H9 (cell line): Measurements from ENCODE around the gene LEMD1. TPM values are rescaled to one million over a fixed set of nuclear protein-coding genes. Genes with fewer than 3 reads are reported as not detected.
A peak's percentile ranks its signal among the peaks of the same experiment; 100 is the strongest.

Experiments
- DNase-seq: peaks from one replicate; pipeline ENCODE4 v3.0.0-alpha.2; 2017
- H2AFZ ChIP-seq: one replicate; pipeline ENCODE4 v1.6.1; 2013; ENCODE audit warnings: mild to moderate bottlenecking, low read length, control low read depth, moderate library complexity
- H2AK5ac ChIP-seq: 2 replicates; pipeline ENCODE4 v1.6.1; 2013; ENCODE audit warnings: low read length, control low read depth, mixed read lengths; ENCODE audit not compliant: insufficient read length
- H2BK120ac ChIP-seq: one replicate; pipeline ENCODE4 v1.6.1; 2013; ENCODE audit warnings: low read depth, mild to moderate bottlenecking, low read length, control low read depth, inconsistent platforms; ENCODE audit not compliant: poor library complexity, severe bottlenecking
- H2BK12ac ChIP-seq: 2 replicates; pipeline ENCODE4 v1.6.1; 2013; ENCODE audit warnings: low read length, control low read depth, mixed read lengths, low read depth; ENCODE audit not compliant: insufficient read length
- H2BK15ac ChIP-seq: 2 replicates; pipeline ENCODE4 v1.6.1; 2013; ENCODE audit warnings: low read depth, low read length, control low read depth
- H2BK20ac ChIP-seq: one replicate; pipeline ENCODE4 v1.6.1; 2013; ENCODE audit warnings: low read depth, mild to moderate bottlenecking, low read length, control low read depth, inconsistent platforms; ENCODE audit not compliant: poor library complexity, severe bottlenecking
- H2BK5ac ChIP-seq: 2 replicates; pipeline ENCODE4 v1.6.1; 2013; ENCODE audit warnings: low read length, control low read depth, mixed read lengths; ENCODE audit not compliant: insufficient read length
- H3K14ac ChIP-seq: 2 replicates; pipeline ENCODE4 v1.6.1; 2013; ENCODE audit warnings: low read length, control low read depth; ENCODE audit not compliant: insufficient read depth
- H3K18ac ChIP-seq: 2 replicates; pipeline ENCODE4 v1.6.1; 2013; ENCODE audit warnings: low read depth, mild to moderate bottlenecking, mixed read lengths, low read length, control low read depth; ENCODE audit not compliant: insufficient read length
- H3K23ac ChIP-seq: 2 replicates; pipeline ENCODE4 v1.6.1; 2013; ENCODE audit warnings: low read length, control low read depth, mixed read lengths, low read depth; ENCODE audit not compliant: insufficient read length
- H3K23me2 ChIP-seq: 2 replicates; pipeline ENCODE4 v1.6.1; 2013; ENCODE audit warnings: low read depth, mild to moderate bottlenecking, mixed read lengths, low read length, control low read depth; ENCODE audit not compliant: insufficient read length, poor library complexity, severe bottlenecking
- H3K27ac ChIP-seq: 2 replicates; pipeline ENCODE4 v1.5.1; 2013; ENCODE audit warnings: low read length, control low read depth, mixed read lengths, low read depth; ENCODE audit not compliant: insufficient read length
- H3K27me3 ChIP-seq: 2 replicates; pipeline ENCODE4 v1.6.1; 2013; ENCODE audit warnings: low read length, control low read depth, inconsistent platforms; ENCODE audit not compliant: insufficient read depth
- H3K4ac ChIP-seq: 2 replicates; pipeline ENCODE4 v1.6.1; 2013; ENCODE audit warnings: low read depth, mild to moderate bottlenecking, control low read depth, inconsistent platforms, low read length, moderate library complexity
- H3K4me1 ChIP-seq: 2 replicates; pipeline ENCODE4 v1.6.1; 2013; ENCODE audit warnings: low read length, control low read depth, inconsistent platforms; ENCODE audit not compliant: insufficient read depth
- H3K4me2 ChIP-seq: 2 replicates; pipeline ENCODE4 v1.6.1; 2013; ENCODE audit warnings: low read length, control low read depth, mixed read lengths; ENCODE audit not compliant: insufficient read length, insufficient read depth
- H3K56ac ChIP-seq: 2 replicates; pipeline ENCODE4 v1.6.1; 2013; ENCODE audit warnings: low read depth, mild to moderate bottlenecking, mixed read lengths, low read length, control low read depth; ENCODE audit not compliant: insufficient read length
- H3K79me1 ChIP-seq: 2 replicates; pipeline ENCODE4 v1.6.1; 2013; ENCODE audit warnings: low read depth, mild to moderate bottlenecking, moderate library complexity, low read length, control low read depth, inconsistent platforms; ENCODE audit not compliant: insufficient read depth, poor library complexity, severe bottlenecking
- H3K79me2 ChIP-seq: 2 replicates; pipeline ENCODE4 v1.6.1; 2013; ENCODE audit warnings: low read length, control low read depth, inconsistent platforms; ENCODE audit not compliant: insufficient read depth
- H3K9ac ChIP-seq: 2 replicates; pipeline ENCODE4 v1.6.1; 2013; ENCODE audit warnings: low read length, control low read depth, mixed read lengths; ENCODE audit not compliant: insufficient read length; ENCODE audit errors: extremely low read depth
- H3K9me3 ChIP-seq: one replicate; pipeline ENCODE4 v1.6.1; 2013; ENCODE audit warnings: low read depth, low read length, inconsistent platforms; ENCODE audit not compliant: control insufficient read depth
- H3T11ph ChIP-seq: one replicate; pipeline ENCODE4 v1.6.1; 2013; ENCODE audit warnings: mild to moderate bottlenecking, low read length, control low read depth, inconsistent platforms
- H4K20me1 ChIP-seq: one replicate; pipeline ENCODE4 v1.6.1; 2013; ENCODE audit not compliant: control insufficient read depth, insufficient read length, insufficient read depth
- H4K5ac ChIP-seq: 2 replicates; pipeline ENCODE4 v1.6.1; 2013; ENCODE audit warnings: low read depth, mild to moderate bottlenecking, mixed read lengths, low read length, control low read depth; ENCODE audit not compliant: insufficient read length
- H4K8ac ChIP-seq: replicated peaks from 2 replicates; pipeline ENCODE4 v1.6.1; 2013; ENCODE audit warnings: low read length, control low read depth, mixed read lengths, low read depth; ENCODE audit not compliant: insufficient read length
- H4K91ac ChIP-seq: 2 replicates; pipeline ENCODE4 v1.6.1; 2013; ENCODE audit warnings: low read depth, mild to moderate bottlenecking, moderate library complexity, mixed read lengths, low read length, control low read depth; ENCODE audit not compliant: insufficient read length
- H3K27ac Mint-ChIP-seq, 3 experiments: 2 replicates in 2 of 3; 3 replicates in 1 of 3; pipeline ENCODE4 v1.8.0; 2020 to 2021; ENCODE audit warnings: mixed read lengths in 3 of 3, mild to moderate bottlenecking in 1 of 3, moderate library complexity in 1 of 3
- H3K27me3 Mint-ChIP-seq: 2 replicates; pipeline ENCODE4 v1.8.0; 2021; ENCODE audit warnings: low read depth, mild to moderate bottlenecking, moderate library complexity, mixed read lengths
- H3K36me3 Mint-ChIP-seq, 3 experiments: 2 replicates in 2 of 3; 3 replicates in 1 of 3; pipeline ENCODE4 v1.8.0; 2020 to 2021; ENCODE audit warnings: low read depth in 3 of 3, mixed read lengths in 3 of 3; ENCODE audit not compliant: insufficient read depth in 1 of 3
- H3K4me1 Mint-ChIP-seq, 2 experiments: 2 replicates each; pipeline ENCODE4 v1.8.0; 2020; ENCODE audit warnings: mixed read lengths in 2 of 2
- H3K4me3 Mint-ChIP-seq, 2 experiments: 2 replicates in 1 of 2; 3 replicates in 1 of 2; pipeline ENCODE4 v1.8.0; 2020 to 2021; ENCODE audit warnings: mild to moderate bottlenecking in 2 of 2, mixed read lengths in 2 of 2, moderate library complexity in 1 of 2
- H3K9me3 Mint-ChIP-seq, 2 experiments: 2 replicates in 1 of 2; 3 replicates in 1 of 2; pipeline ENCODE4 v1.8.0; 2020; ENCODE audit warnings: mild to moderate bottlenecking in 2 of 2, mixed read lengths in 2 of 2, moderate library complexity in 1 of 2
- WGBS: extraction: QIAGEN DNeasy Blood & Tissue Kit; methylation state at CpG from one replicate; pipeline ENCODE4 v1.1.7; 2013; ENCODE audit warnings: missing lambda C conversion rate, low lambda C conversion rate, mixed read lengths; ENCODE audit not compliant: insufficient read length; ENCODE audit errors: extremely low coverage; 5-methylcytosine and 5-hydroxymethylcytosine counted together
- total RNA-seq: library from RNA; stranded (reverse); gene quantifications from 2 replicates; pipeline ENCODE4 v1.2.1, GENCODE V29; 2021
- TF ChIP-seq, protein P1 (sequence below): fragments of 200-600 bp; sonication (generic); conservative IDR thresholded peaks from 3 replicates; pipeline ENCODE4 v1.8.0; 2021; ENCODE audit warnings: antibody characterized with exemption, mild to moderate bottlenecking

The LEMD1 gene
- total RNA-seq, 1 experiment from 2014 or later = 11.8 TPM

DNA sequence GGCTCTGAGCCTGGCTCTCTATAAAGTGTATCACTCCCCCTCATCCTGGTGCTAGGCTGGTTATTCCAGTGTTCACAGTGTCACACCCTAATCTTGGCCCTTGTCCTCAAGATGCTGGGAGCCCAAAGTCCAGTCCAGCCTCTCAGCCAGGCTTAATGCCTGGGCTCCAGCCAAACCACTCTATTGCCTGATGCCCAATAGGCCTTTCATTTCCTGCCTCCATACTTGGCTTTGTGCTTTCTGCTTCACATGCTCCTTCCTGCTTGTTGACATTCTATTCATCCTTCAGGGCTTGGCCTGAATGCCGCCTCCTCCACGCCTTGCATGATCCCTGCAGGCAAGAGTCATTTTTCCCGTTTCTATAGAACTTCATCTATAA, 66.8 kb downstream of the LEMD1 start:
- Histone ChIP-seq H3K4me2 (no peak overlapping the region), H3K14ac (no peak overlapping the region), H2AFZ (no peak overlapping the region), H3K9me3 (no peaks in the 10 kb centered on the region), H3K27me3 (no peaks in the 10 kb centered on the region), H3K79me1 (no peaks in the 10 kb centered on the region), H3T11ph (no peak overlapping the region), H3K56ac (no peak overlapping the region), H3K18ac (no peak overlapping the region), H3K9ac (no peak overlapping the region), H2BK20ac (no peak overlapping the region), H4K20me1 (no peaks in the 10 kb centered on the region), H2BK15ac (no peak overlapping the region), H4K8ac (no peak overlapping the region), H3K23me2 (no peaks in the 10 kb centered on the region), H3K23ac (no peak overlapping the region), H2AK5ac (no peak overlapping the region), H3K79me2 (no peaks in the 10 kb centered on the region), H2BK120ac (no peak overlapping the region), H3K27ac (no peak overlapping the region), H3K4me1 (peaks cover 16% of the 10 kb centered on the region; the same call in 1 of the 2 replicates), H4K5ac (no peak overlapping the region), H3K4ac (no peak overlapping the region), H2BK12ac (no peak overlapping the region), H2BK5ac (no peak overlapping the region), H4K91ac (no peak overlapping the region)
- H3K9me3 Mint-ChIP-seq = no peaks in the 10 kb centered on the region
- H3K27ac Mint-ChIP-seq = 0 out of 7 replicates have a peak overlapping the region, but pooled peaks of 1 of the 3 experiments have one; percentile 14
- no CpG with 5 or more reads among the region's 3 CpGs for WGBS
- TF ChIP-seq, protein P1, sequence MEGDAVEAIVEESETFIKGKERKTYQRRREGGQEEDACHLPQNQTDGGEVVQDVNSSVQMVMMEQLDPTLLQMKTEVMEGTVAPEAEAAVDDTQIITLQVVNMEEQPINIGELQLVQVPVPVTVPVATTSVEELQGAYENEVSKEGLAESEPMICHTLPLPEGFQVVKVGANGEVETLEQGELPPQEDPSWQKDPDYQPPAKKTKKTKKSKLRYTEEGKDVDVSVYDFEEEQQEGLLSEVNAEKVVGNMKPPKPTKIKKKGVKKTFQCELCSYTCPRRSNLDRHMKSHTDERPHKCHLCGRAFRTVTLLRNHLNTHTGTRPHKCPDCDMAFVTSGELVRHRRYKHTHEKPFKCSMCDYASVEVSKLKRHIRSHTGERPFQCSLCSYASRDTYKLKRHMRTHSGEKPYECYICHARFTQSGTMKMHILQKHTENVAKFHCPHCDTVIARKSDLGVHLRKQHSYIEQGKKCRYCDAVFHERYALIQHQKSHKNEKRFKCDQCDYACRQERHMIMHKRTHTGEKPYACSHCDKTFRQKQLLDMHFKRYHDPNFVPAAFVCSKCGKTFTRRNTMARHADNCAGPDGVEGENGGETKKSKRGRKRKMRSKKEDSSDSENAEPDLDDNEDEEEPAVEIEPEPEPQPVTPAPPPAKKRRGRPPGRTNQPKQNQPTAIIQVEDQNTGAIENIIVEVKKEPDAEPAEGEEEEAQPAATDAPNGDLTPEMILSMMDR = no peak
- no peaks in the 10 kb centered on the region; a peak in 1 of 7 replicates for H3K36me3 Mint-ChIP-seq
- H3K4me3 Mint-ChIP-seq = no peak overlapping the region
- peaks cover 78 to 81% of the 10 kb centered on the region in 2 experiments for H3K4me1 Mint-ChIP-seq
- H3K27me3 Mint-ChIP-seq = peaks cover under 1% of the 10 kb centered on the region; the same call in 1 of the 2 replicates
- DNase-seq = no peak
